Mesothelial cell of epicardium (in vitro differentiated cells): ENCODE results near the gene ABLIM3. TPM values are rescaled to one million over a fixed set of nuclear protein-coding genes. Genes with fewer than 3 reads are reported as not detected.

Source experiments
- DNase-seq, 2 experiments: peaks; one replicate each; pipeline ENCODE4 v3.0.0; 2021; ENCODE audit warnings: low spot score in 2 of 2; ENCODE audit not compliant: unreplicated experiment in 2 of 2
- H3K27ac Mint-ChIP-seq: 2 replicates; pipeline ENCODE4 v1.8.0; 2021; ENCODE audit warnings: mixed read lengths
- H3K27me3 Mint-ChIP-seq: 2 replicates; pipeline ENCODE4 v1.8.0; 2021; ENCODE audit warnings: low read depth, mixed read lengths
- H3K36me3 Mint-ChIP-seq: 2 replicates; pipeline ENCODE4 v1.8.0; 2021; ENCODE audit warnings: mixed read lengths
- H3K4me1 Mint-ChIP-seq: 2 replicates; pipeline ENCODE4 v1.8.0; 2021; ENCODE audit warnings: mixed read lengths
- H3K4me3 Mint-ChIP-seq: 2 replicates; pipeline ENCODE4 v1.8.0; 2021; ENCODE audit warnings: mild to moderate bottlenecking, moderate library complexity, mixed read lengths
- H3K9me3 Mint-ChIP-seq: 2 replicates; pipeline ENCODE4 v1.8.0; 2021; ENCODE audit warnings: mixed read lengths
- CTCF ChIP-seq: fragments of 200-600 bp; sonication (generic); IDR thresholded peaks from one replicate; pipeline ENCODE4 v1.5.0; 2021; ENCODE audit warnings: antibody characterized with exemption; ENCODE audit not compliant: unreplicated experiment
- total RNA-seq: library from RNA; stranded (reverse); gene quantifications from 3 replicates; pipeline ENCODE4 v1.2.1, GENCODE V29; 2021

Gene ABLIM3
- total RNA-seq, 1 donor from 2014 or later = 0.27 TPM

DNA sequence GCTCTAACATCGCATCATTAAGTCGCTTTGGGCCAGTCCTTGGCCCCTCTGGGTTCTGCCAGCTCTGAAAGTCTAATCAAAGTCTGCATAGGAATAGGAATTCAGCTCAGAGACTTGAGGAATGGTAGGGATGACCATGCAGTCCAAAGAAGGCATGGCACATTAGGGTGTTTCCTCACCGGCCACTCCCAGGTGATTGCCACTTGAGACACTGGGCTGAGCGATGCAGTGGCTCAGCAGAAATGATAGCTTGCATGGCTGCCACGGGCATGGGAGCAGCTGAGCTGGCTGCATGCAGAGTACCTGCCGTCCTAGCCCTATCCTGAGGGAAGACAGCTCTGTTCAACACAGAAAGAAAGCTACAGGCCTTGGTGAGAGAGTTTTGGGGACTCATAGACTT, 159.1 kb downstream of the ABLIM3 start:
- Mint-ChIP-seq H3K36me3 (no peaks in the 10 kb centered on the region), H3K27ac (no peak overlapping the region), H3K4me1 (peaks cover 13% of the 10 kb centered on the region), H3K9me3 (no peaks in the 10 kb centered on the region), H3K27me3 (no peaks in the 10 kb centered on the region), H3K4me3 (no peak overlapping the region)
- no peak for DNase-seq
- TF ChIP-seq CTCF = no peak

DNA sequence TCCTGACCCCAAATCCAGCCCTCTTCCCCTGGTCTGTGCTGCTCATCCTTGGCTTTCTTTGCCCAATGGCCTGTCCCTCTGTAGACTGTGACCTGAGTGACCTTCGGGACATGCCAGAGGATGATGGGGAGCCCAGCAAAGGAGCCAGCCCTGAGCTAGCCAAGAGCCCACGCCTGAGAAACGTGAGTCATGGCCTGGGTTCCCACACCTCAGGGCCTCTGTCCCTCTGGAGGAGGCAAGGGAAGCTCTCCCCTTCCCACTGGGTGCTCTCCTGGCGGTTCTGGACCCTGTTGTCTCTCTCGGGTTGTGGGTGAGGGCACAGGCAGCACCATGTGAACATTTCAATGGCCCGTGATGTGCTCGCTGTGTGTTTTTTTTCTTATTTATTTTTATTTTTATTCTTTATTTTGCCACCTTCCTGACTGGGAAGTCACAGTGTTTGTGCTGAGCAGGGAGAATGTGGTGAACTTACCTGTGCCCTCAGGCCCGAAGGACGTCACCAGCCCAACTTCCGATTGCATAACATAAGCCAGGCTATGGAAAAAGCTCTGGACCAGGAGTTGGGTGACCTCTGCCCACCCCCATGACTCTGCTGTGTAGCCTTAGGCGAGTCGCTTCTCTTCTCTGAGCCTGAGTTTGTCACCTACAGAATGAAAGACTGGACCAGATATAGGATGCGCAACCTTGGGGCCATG, 159.9 kb downstream of the ABLIM3 start:
- Mint-ChIP-seq H3K4me1 (peaks cover 14% of the 10 kb centered on the region), H3K36me3 (no peaks in the 10 kb centered on the region), H3K27ac (no peak overlapping the region), H3K9me3 (no peaks in the 10 kb centered on the region), H3K27me3 (no peaks in the 10 kb centered on the region), H3K4me3 (no peak overlapping the region)
- no peak for TF ChIP-seq CTCF
- no peak for DNase-seq

- H3K27ac Mint-ChIP-seq = no peak overlapping the region
- no peaks in the 10 kb centered on the region for H3K27me3 Mint-ChIP-seq
- TF ChIP-seq CTCF = no peak
- no peaks in the 10 kb centered on the region for H3K36me3 Mint-ChIP-seq
- DNase-seq = no peak
- peaks cover 12% of the 10 kb centered on the region for H3K4me1 Mint-ChIP-seq
- no peak overlapping the region for H3K4me3 Mint-ChIP-seq
- H3K9me3 Mint-ChIP-seq = no peaks in the 10 kb centered on the region
Observed at GRCh38 chr5:149301744-149302380, 160.6 kb downstream of the ABLIM3 start.

DNA sequence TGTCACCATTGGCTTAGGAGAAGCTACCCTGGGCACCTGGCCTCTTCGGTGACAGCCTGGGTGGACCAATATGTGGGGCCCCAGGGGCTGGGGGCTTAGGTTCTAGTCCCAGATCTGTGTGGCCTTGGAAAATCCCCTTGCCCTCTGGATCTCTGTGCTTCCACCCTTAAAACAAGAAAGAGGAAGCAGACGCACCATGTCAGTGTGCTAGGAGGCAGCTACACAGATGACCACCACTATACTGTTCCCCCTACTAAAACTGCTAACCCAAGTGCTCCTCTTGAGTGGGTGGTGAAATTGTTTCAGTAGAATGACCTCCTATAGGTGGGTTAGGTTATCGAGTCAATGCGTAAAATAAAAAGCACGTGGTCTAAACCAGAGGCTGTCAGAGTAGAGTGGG, 161.3 kb downstream of the ABLIM3 start:
- Mint-ChIP-seq H3K27me3 (no peaks in the 10 kb centered on the region), H3K9me3 (no peaks in the 10 kb centered on the region), H3K36me3 (no peaks in the 10 kb centered on the region), H3K4me1 (peaks cover 8% of the 10 kb centered on the region), H3K27ac (no peak overlapping the region), H3K4me3 (no peak overlapping the region)
- DNase-seq = no peak
- TF ChIP-seq CTCF = no peak

DNA sequence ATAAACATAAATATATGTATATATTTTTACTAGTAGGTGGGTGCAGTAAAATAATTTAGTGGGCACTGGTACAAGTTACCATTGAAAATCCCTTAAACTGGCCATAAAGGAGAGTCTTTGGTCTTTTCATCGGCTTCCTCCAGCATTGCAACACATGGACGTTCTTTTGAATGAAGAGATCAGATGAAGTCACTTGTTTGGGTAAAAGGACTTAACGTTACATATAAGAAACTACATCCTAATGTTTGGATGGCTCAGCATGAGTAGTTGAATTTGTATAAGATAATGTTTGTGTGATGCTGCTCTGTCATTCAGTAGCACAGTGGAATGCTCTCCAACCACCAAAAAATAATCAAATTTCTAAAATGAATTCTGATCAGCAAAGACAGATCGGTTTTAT, 161.9 kb downstream of the ABLIM3 start:
- Mint-ChIP-seq H3K27ac (no peak overlapping the region), H3K36me3 (no peaks in the 10 kb centered on the region), H3K27me3 (no peaks in the 10 kb centered on the region), H3K9me3 (no peaks in the 10 kb centered on the region), H3K4me3 (no peak overlapping the region), H3K4me1 (peaks cover 2% of the 10 kb centered on the region)
- DNase-seq = no peak
- no peak for TF ChIP-seq CTCF
